ENCODE results near the gene KRTAP4-6.

DNA sequence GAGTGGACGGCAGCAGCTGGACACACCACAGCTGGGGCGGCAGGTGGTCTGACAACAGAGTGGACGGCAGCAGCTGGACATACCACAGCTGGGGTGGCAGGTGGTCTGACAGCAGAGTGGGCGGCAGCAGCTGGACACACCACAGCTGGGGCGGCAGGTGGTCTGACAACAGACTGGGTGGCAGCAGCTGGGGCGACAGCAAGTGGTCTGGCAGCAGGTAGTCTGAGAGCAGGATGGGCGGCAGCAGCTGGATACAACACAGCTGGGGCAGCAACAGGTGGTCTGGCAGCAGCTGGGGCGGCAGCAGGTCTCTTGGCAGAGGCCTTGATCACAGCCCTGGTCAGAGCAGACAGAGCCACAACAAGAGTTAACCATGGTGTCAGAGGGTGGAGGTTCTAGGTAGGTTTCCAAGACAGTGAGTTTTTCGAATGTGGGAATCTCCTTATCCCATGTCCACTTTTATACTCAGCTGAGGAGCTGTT is 44.2 kb upstream of the KRTAP4-6 start, which contains the start of gene KRTAP4-1:
- no peak for TF ChIP-seq CTCF (IDR thresholded peaks at IDR 0.05)
- TF ChIP-seq EP300 (IDR thresholded peaks at IDR 0.05) = no peak

All from ovary (tissue), 3 donors.